Measurements from ENCODE around the gene GAREM1.

GAREM1 gene

DNA sequence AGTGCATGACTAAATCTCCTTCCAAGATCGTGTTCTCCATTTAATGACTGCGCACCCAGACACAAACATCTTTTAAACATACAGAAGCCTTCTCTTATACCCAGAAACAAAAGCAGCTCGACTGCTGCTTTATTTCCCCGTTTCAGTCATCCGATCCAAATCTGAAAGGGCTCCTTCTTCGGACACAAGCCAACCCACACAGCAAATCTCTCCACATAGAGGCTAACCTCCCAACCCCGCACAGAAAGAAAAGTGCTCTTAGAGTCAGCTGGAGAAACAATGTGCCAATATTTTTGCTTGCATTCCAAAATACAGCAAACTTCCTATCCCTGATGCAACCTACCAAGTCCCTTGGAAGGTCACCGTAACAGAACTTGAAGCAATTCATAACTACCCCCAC, 29.1 kb downstream of the GAREM1 start:
- no peak for DNase-seq (ENCODE audit: low read depth, low spot score)
- H3K4me3 ChIP-seq (ENCODE audit: low read depth, low read length), result no peak overlapping the region
- ChIA-PET CTCF (interaction anchor here (1.1 to 1.8 kb wide), 2 partner anchors 29 to 153 kb away, joined by 3 to 6 read pairs; partner anchors contain the start of gene GAREM1), POLR2A (no interaction called here)
- TF ChIP-seq, protein P1, sequence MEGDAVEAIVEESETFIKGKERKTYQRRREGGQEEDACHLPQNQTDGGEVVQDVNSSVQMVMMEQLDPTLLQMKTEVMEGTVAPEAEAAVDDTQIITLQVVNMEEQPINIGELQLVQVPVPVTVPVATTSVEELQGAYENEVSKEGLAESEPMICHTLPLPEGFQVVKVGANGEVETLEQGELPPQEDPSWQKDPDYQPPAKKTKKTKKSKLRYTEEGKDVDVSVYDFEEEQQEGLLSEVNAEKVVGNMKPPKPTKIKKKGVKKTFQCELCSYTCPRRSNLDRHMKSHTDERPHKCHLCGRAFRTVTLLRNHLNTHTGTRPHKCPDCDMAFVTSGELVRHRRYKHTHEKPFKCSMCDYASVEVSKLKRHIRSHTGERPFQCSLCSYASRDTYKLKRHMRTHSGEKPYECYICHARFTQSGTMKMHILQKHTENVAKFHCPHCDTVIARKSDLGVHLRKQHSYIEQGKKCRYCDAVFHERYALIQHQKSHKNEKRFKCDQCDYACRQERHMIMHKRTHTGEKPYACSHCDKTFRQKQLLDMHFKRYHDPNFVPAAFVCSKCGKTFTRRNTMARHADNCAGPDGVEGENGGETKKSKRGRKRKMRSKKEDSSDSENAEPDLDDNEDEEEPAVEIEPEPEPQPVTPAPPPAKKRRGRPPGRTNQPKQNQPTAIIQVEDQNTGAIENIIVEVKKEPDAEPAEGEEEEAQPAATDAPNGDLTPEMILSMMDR (IDR thresholded peaks at IDR 0.05; ENCODE audit: insufficient read depth, low read length, missing control alignments), result no peak

DNA sequence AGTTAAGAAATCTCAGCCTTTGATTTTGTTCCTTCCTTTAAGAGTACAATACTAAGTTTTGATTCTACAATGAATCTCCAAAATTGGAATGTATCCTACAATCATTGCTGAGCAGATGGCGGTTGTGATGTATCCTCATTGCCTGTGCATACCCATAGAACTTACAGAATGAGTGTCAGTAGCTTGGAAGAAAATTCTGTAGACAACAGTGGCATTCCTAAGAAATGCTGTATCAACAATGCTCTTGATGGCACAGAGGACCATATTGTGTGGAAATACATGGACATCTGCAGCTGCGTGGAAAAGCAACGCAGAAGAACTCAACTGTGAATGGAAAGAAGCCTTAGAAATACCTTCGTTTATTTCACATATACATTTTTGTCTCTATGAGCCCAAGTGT, 30.2 kb downstream of the GAREM1 start:
- ChIA-PET POLR2A (no interaction called here), CTCF (interaction anchor here (1.4 kb wide), 1 partner anchor 30 kb away, joined by 4 read pairs; the partner anchor contains the start of gene GAREM1)
- H3K4me3 ChIP-seq (ENCODE audit: low read depth, low read length), result no peak overlapping the region
- TF ChIP-seq, protein P1 (IDR thresholded peaks at IDR 0.05; ENCODE audit: insufficient read depth, low read length, missing control alignments), result no peak
- no peak for DNase-seq (ENCODE audit: low read depth, low spot score)

DNA sequence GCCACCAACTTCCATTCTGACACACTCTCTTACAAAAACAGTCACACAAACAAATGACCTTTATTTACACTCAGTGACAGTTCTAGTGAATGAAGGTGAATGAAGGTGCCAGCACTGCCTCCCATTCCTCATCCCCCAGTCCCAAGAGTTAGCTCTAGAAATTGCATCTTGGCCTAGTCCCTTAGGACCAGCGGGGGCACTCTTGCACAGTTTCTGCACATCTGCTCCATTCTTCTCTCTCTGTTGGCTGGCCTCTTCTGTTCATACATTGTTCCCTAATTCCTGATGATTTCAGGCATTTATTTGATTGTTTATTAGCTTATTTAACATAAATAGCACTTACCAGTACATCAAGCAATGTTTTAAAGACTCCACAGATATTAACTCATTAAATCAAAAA, 30.9 kb downstream of the GAREM1 start:
- H3K4me3 ChIP-seq (ENCODE audit: low read depth, low read length), result no peak overlapping the region
- ChIA-PET POLR2A (no interaction called here), CTCF (interaction anchor here (1.4 kb wide), 1 partner anchor 31 kb away, joined by 4 read pairs; the partner anchor contains the start of gene GAREM1)
- TF ChIP-seq, protein P1 (IDR thresholded peaks at IDR 0.05; ENCODE audit: insufficient read depth, low read length, missing control alignments), result peak; percentile 28
- DNase-seq (ENCODE audit: low read depth, low spot score), result no peak

DNA sequence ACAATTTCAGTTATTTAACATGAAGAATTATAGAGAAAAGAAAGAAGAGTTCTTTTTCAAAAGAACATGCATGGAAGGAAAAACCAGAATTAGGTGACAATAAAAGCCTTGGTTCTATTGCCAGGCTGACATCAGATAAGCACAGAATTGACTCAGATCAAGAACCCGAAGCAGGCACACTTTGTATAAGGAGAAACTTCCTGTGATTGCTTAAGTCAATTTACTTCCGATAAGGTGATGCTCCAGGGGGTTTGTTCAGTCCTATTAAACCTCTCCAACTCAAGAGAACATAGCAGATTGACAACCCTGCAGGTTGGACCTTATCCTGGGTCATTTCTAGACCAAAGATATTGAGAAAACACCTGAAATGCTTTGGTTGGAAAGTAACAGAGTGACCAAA, 31.4 kb downstream of the GAREM1 start:
- H3K4me3 ChIP-seq (ENCODE audit: low read depth, low read length), result no peak overlapping the region
- no peak for DNase-seq (ENCODE audit: low read depth, low spot score)
- ChIA-PET POLR2A (no interaction called here), CTCF (no interaction called here)
- TF ChIP-seq, protein P1 (IDR thresholded peaks at IDR 0.05; ENCODE audit: insufficient read depth, low read length, missing control alignments), result no peak

DNA sequence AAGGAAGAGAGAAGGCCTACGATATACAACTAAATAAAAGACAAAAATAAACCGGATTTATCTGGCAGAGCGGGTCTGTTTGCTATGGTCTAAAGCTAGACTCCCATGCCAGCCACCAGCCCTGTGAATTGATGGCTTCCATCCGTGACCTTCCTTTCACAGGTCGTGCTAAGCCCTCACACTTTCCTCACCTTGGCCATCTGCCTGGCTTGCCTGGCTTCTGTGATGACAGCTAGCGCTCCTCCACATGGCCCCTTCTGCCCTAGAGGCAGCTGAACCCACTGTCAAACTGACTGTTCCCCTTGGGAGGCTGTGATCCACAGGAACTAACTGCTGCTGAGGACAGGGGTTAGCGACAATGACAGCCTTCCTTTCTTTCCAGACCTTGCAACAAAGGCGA, 32.5 kb downstream of the GAREM1 start:
- ChIA-PET CTCF (interaction anchor here (1.2 to 1.3 kb wide), 2 partner anchors 10 to 149 kb away, joined by 3 to 4 read pairs; no protein-coding TSS in a partner anchor), POLR2A (no interaction called here)
- H3K4me3 ChIP-seq (ENCODE audit: low read depth, low read length), result no peak overlapping the region
- TF ChIP-seq, protein P1 (IDR thresholded peaks at IDR 0.05; ENCODE audit: insufficient read depth, low read length, missing control alignments), result no peak
- DNase-seq (ENCODE audit: low read depth, low spot score), result no peak

DNA sequence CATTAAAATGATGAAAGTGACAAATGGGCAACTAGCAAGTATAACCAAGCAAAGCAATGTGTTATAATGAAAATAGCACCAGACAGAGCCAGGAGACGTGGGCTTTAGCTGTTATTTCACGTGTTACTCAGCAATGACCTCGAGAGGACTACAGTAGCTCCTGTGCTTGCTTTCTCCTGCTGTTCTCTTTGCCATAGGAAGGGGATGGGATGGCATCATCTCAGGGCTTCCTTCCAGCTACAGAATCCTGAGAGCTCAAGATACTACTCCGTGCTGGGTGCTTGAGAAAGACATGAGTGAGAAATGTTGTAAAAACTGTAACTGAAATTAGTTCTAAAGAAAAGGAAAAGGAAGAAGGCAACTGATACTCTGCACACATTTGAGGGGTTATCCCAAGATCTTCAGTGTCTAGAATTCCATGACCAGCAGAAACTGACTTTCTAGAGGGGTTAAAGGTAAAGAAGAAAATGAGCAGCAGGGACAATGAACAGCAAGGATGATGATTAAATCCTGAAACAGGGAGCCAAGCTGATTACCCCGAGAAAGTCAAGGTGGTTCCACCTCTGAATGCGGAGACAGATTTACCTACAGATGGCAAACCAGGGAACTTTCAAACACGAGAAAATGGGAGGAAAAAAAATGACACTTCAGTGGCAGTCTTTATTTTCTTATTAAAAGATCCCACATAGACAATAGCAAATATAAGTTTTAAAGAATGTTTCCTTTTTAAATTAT, 33.4 kb downstream of the GAREM1 start:
- H3K4me3 ChIP-seq (ENCODE audit: low read depth, low read length), result no peak overlapping the region
- ChIA-PET CTCF (interaction anchor here (1.2 to 1.3 kb wide), 2 partner anchors 9 to 148 kb away, joined by 3 to 4 read pairs; no protein-coding TSS in a partner anchor), POLR2A (no interaction called here)
- TF ChIP-seq, protein P1 (IDR thresholded peaks at IDR 0.05; ENCODE audit: insufficient read depth, low read length, missing control alignments), result no peak
- no peak for DNase-seq (ENCODE audit: low read depth, low spot score)

Data from AG04449 (cell line).